ENCODE data around the gene PCDH8.

The PCDH8 gene

DNA sequence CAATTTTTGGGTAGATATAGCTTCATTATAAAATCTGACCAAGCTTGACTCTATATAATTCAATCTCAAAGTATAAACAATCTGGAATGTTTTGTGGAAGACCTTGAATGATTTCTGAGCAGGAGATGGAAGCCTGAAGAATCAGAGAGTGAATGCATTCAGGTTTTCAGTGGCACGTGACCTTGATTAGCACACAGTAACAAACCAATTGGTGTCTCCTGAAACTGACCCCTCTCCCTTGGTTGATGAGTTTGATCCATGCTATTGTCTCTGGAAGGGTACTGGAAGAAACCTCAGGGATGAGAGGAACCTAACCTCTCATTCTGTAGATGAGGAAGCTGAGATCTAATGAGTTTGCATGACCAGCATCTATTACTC, 39.6 kb downstream of the PCDH8 start:
- no peak overlapping the region for H3K4me3 Mint-ChIP-seq
- H3K27me3 Mint-ChIP-seq (ENCODE audit: low read depth) = peaks cover 11% of the 10 kb centered on the region
- H3K36me3 Mint-ChIP-seq (ENCODE audit: low read depth) = no peaks in the 10 kb centered on the region
- H3K9me3 Mint-ChIP-seq = no peaks in the 10 kb centered on the region
- H3K27ac Mint-ChIP-seq = no peak overlapping the region
- peaks cover 23% of the 10 kb centered on the region for H3K4me1 Mint-ChIP-seq
- TF ChIP-seq, protein P1, sequence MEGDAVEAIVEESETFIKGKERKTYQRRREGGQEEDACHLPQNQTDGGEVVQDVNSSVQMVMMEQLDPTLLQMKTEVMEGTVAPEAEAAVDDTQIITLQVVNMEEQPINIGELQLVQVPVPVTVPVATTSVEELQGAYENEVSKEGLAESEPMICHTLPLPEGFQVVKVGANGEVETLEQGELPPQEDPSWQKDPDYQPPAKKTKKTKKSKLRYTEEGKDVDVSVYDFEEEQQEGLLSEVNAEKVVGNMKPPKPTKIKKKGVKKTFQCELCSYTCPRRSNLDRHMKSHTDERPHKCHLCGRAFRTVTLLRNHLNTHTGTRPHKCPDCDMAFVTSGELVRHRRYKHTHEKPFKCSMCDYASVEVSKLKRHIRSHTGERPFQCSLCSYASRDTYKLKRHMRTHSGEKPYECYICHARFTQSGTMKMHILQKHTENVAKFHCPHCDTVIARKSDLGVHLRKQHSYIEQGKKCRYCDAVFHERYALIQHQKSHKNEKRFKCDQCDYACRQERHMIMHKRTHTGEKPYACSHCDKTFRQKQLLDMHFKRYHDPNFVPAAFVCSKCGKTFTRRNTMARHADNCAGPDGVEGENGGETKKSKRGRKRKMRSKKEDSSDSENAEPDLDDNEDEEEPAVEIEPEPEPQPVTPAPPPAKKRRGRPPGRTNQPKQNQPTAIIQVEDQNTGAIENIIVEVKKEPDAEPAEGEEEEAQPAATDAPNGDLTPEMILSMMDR (IDR thresholded peaks at IDR 0.05; ENCODE audit: unreplicated experiment in 3 of 3) = no peak

DNA sequence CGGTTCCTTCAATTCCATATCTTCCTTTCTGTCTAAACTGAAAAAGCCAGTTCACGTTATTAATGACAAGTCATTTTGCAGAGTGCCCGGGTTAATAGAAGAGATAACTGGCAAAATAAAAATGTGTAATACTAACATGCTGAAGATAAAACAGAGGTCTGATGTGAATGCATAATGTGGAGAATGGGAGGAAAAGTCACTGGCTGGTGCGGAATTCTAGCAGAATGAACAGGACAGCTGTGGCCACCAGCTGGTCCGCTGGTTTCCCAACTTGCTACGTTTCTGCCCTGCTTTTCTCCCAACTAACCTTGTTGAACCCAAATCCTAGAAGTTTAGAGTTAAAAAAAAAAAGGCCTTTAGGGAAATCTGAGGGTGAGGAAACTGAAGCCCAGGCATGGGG, 42.4 kb downstream of the PCDH8 start:
- Mint-ChIP-seq H3K4me1 (peaks cover 25% of the 10 kb centered on the region), H3K36me3 (ENCODE audit: low read depth) (no peaks in the 10 kb centered on the region), H3K27ac (no peak overlapping the region), H3K9me3 (no peaks in the 10 kb centered on the region), H3K4me3 (no peak overlapping the region), H3K27me3 (ENCODE audit: low read depth) (peaks cover 11% of the 10 kb centered on the region)
- TF ChIP-seq, protein P1 (IDR thresholded peaks at IDR 0.05; ENCODE audit: unreplicated experiment in 3 of 3) = no peak

DNA sequence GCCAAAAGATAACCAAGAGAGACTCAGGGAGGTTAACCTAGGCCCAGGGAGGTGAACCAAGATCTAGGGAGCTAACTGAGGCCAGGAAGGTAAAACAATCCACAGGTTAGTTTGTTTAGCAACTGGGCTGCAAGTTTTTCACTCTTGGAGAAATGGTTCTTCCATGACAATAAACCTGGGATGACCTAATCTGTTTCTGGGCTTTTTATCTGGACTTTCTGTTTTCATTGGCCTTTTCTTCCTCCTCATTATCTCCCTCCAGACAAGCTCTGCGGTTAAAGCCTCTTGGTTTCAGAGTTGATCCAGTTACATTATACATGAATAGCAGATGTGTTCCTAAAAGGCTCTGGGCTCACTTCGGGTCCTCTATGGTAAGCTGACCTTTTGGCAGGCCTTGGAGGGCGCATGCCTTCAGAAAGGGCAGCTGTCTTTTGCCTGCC, 44.2 kb downstream of the PCDH8 start:
- TF ChIP-seq, protein P1 (IDR thresholded peaks at IDR 0.05; ENCODE audit: unreplicated experiment in 3 of 3) = no peak
- H3K27ac Mint-ChIP-seq = no peak overlapping the region
- peaks cover 19% of the 10 kb centered on the region for H3K4me1 Mint-ChIP-seq

DNA sequence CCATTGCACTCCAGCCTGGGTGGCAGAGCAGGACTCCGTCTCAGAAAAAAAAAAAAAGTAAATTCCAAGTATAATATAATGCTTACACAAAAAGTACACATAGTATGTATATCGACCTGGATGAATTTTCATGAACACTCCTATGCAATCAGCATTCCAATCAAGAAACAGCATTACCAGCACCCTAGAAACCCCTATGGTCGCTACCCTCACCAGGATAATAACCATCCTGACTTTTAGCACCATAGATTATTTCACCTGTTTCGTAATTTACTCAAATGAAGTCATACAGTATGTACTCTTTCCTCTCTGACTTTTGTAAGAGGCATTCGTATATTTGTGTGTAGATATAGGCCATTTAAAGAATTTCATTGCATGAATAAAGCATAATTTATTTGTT, 47.6 kb downstream of the PCDH8 start:
- no peaks in the 10 kb centered on the region for H3K36me3 Mint-ChIP-seq (ENCODE audit: low read depth)
- TF ChIP-seq, protein P1 (IDR thresholded peaks at IDR 0.05; ENCODE audit: unreplicated experiment in 3 of 3) = no peak
- H3K9me3 Mint-ChIP-seq = no peaks in the 10 kb centered on the region
- H3K27ac Mint-ChIP-seq = no peak overlapping the region
- H3K27me3 Mint-ChIP-seq (ENCODE audit: low read depth) = peaks cover 11% of the 10 kb centered on the region
- peaks cover 15% of the 10 kb centered on the region for H3K4me1 Mint-ChIP-seq
- H3K4me3 Mint-ChIP-seq = no peak overlapping the region

More for the DNA sequence above, 44.2 kb downstream of the PCDH8 start:
- Mint-ChIP-seq H3K4me3 (no peak overlapping the region), H3K27me3 (ENCODE audit: low read depth) (peaks cover 11% of the 10 kb centered on the region), H3K9me3 (no peaks in the 10 kb centered on the region), H3K36me3 (ENCODE audit: low read depth) (no peaks in the 10 kb centered on the region)

DNA sequence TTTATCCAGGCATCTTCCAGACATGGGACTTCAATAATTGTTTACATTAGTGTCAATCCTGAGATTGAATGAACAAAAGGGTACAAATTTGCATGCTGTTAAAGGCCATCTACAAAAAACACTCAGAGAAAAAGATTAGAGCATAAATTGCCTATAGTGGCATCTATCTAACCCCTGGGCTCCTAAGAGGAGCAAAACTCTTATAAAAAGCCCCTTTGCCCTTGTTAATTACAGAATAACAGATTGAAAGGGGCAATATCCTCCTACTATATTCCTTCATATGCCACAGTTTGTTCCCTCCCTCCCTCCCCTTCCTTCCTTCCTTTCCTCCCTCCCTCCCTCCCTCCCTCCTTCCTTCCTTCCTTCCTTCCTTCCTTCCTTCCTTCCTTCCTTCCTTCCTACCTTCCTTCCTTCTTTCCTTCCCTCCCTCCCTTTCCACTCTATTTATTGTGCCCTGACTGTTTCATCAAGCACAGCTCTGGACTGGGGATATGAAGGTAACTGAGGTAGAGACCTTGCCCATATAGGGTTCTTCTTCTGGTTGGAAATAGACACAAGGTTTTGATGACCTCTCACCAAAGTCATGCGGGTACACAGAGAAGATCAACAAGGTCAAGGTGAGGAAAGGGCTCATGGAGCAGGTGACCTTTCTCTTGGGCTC, 49.5 kb downstream of the PCDH8 start:
- TF ChIP-seq, protein P1 (IDR thresholded peaks at IDR 0.05; ENCODE audit: unreplicated experiment in 3 of 3) = no peak
- Mint-ChIP-seq H3K36me3 (ENCODE audit: low read depth) (no peaks in the 10 kb centered on the region), H3K4me3 (no peak overlapping the region), H3K4me1 (peaks cover 3% of the 10 kb centered on the region), H3K9me3 (no peaks in the 10 kb centered on the region), H3K27ac (no peak overlapping the region), H3K27me3 (ENCODE audit: low read depth) (peaks cover 9% of the 10 kb centered on the region)

DNA sequence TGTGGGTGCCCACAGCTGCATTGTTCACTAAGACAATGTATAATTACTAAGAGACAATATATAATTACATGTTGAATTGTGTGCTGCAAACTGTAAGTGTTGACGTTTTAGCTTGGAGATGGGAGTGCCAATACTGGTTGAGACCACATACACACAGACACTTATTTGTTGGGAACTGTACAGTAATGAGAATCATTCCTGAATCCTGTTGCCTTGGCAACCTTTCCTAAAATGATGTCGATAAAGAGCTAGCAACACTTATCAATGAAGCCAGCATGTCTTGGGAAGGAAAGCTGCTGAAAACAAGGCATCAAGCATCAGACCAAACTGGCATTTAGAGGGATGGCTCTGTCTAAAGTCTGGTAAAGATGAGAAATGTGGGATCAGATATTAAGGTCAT, 51.3 kb downstream of the PCDH8 start:
- Mint-ChIP-seq H3K27ac (no peak overlapping the region), H3K9me3 (no peaks in the 10 kb centered on the region), H3K4me3 (no peak overlapping the region), H3K27me3 (ENCODE audit: low read depth) (peaks cover 10% of the 10 kb centered on the region), H3K4me1 (no peaks in the 10 kb centered on the region), H3K36me3 (ENCODE audit: low read depth) (no peaks in the 10 kb centered on the region)
- TF ChIP-seq, protein P1 (IDR thresholded peaks at IDR 0.05; ENCODE audit: unreplicated experiment in 3 of 3) = no peak

Measured in nephron (organoid).